ENCODE measurements around the gene AMPD1.

Gene AMPD1

DNA sequence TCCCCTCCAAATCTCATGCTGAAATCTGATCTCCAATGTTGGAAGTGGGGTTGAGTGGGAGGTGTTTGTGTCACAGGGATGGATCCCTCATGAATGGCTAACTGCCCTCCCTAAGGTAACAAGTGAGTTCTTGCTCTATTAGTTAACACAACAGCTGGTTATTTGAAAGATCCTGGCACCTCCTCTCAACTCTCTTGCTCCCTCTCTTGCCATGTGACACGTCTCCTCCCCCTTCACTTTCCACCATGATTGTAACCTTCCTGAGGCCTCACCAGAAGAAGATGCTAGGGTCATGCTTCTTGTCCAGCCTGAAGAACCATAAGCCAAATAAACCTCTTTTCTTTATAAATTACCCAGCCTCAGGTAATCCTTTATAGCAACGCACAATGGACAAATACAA is 54.0 kb downstream of the AMPD1 start:
- DNase-seq (ENCODE audit: insufficient read length, low spot score): no peak
- FAIRE-seq: no peak
- TF ChIP-seq, protein P1, sequence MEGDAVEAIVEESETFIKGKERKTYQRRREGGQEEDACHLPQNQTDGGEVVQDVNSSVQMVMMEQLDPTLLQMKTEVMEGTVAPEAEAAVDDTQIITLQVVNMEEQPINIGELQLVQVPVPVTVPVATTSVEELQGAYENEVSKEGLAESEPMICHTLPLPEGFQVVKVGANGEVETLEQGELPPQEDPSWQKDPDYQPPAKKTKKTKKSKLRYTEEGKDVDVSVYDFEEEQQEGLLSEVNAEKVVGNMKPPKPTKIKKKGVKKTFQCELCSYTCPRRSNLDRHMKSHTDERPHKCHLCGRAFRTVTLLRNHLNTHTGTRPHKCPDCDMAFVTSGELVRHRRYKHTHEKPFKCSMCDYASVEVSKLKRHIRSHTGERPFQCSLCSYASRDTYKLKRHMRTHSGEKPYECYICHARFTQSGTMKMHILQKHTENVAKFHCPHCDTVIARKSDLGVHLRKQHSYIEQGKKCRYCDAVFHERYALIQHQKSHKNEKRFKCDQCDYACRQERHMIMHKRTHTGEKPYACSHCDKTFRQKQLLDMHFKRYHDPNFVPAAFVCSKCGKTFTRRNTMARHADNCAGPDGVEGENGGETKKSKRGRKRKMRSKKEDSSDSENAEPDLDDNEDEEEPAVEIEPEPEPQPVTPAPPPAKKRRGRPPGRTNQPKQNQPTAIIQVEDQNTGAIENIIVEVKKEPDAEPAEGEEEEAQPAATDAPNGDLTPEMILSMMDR (IDR thresholded peaks at IDR 0.05; ENCODE audit: insufficient read depth, missing control alignments): no peak

DNA sequence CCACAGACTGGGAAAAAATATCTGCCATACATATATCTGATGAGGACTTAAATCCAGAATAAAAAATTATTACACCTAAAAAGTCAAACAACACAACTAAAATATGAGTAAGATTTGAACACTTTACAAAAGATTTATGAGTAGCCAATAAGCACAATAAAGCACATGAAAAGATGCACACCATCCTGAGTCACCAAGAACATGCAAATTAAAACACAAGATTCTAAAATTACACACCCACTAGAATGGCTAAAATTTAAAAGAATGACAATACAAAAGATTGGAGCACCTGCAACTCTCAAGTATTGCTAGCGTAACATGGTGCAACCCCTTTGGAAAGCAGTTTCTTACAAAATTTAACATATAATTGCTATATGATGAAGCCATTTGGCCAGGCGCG is 56.4 kb downstream of the AMPD1 start:
- FAIRE-seq (no peak), DNase-seq (ENCODE audit: insufficient read length, low spot score) (no peak)
- TF ChIP-seq, protein P1 (IDR thresholded peaks at IDR 0.05; ENCODE audit: insufficient read depth, missing control alignments): no peak

DNA sequence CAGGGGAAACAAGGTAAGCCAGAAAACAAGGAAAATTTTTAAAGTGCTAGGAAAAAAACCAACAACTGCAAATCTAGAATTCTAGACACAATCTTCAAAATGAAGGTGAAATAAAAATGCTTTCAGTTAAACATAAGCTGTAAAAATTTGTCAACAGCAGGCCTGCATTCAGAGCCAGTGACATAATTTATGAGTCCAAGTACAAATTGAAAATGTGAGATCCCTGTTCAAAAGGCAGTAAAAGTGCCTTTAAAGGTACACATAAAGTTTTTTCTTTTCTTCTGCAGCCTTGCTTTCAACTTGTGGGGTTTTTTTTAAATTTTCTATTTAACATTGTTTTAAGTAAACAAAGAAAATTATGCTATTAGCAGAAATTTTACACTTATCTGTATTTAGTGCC is 62.9 kb downstream of the AMPD1 start:
- TF ChIP-seq, protein P1 (IDR thresholded peaks at IDR 0.05; ENCODE audit: insufficient read depth, missing control alignments): no peak
- no peak for FAIRE-seq
- DNase-seq (ENCODE audit: insufficient read length, low spot score): no peak

DNA sequence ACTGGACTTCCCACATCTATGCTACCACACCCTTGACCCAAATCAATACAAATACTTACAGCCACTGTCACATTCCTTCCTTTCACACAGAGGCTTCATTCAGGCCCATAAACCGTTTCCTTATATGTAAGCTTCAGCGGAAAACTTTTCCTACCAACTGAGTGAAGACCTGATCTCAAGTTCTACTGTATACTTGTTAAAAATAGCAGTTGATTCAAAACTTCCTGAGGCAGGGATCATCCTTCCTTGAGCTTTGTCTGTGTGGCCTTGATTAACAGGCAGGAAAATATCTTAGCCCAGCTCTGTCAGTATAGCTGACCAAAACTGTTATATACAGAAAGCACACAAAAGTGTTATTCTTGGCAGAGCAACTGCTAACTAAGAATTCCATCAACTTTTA is 68.2 kb downstream of the AMPD1 start:
- FAIRE-seq (no peak), DNase-seq (ENCODE audit: insufficient read length, low spot score) (no peak)
- TF ChIP-seq, protein P1 (IDR thresholded peaks at IDR 0.05; ENCODE audit: insufficient read depth, missing control alignments): no peak

DNA sequence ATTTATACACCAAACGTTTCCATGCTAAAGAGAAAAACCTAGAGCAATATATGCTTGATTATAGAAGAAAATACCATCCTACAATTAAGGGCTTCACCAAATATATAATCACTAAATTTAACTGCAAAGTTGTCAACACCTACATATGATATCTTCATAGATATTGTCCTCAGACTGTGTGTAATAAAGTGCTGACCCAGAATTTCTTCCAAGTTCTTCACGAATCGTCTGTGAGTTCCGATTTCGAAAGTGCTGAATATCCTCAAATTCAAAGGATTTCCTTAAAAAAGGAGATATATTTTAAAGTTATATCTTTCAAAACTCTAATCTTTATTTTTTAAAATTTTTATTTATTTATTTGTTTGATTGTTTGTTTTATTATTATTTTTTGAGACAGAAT is 72.0 kb downstream of the AMPD1 start:
- no peak for DNase-seq (ENCODE audit: insufficient read length, low spot score)
- TF ChIP-seq, protein P1 (IDR thresholded peaks at IDR 0.05; ENCODE audit: insufficient read depth, missing control alignments): no peak
- FAIRE-seq: no peak
